HG03342 (cell line): ENCODE data around the gene NOL4L.
"Not testable (repeated sequence)": the region's sequence is repeated elsewhere in the genome, so short reads cannot be mapped to it uniquely, and the experiment has no call there.

Experiments used
- ATAC-seq: cut with Tn5 transposase; IDR thresholded peaks from one replicate; pipeline ENCODE4 v1.9.1; 2021; ENCODE audit warnings: mild to moderate bottlenecking, moderate library complexity; ENCODE audit not compliant: unreplicated experiment

Gene NOL4L

GRCh38 chr20:32596681-32597252 lies 11.6 kb upstream of the NOL4L start:
- no peak for ATAC-seq

- no peak for ATAC-seq
Observed at GRCh38 chr20:32595143-32595542, 10.0 kb upstream of the NOL4L start.

- ATAC-seq: not testable (repeated sequence)
Observed at GRCh38 chr20:32594669-32595068, 9.5 kb upstream of the NOL4L start.

- ATAC-seq: no peak
Observed at GRCh38 chr20:32594204-32594603, 9.1 kb upstream of the NOL4L start.

GRCh38 chr20:32592616-32593015 lies 7.5 kb upstream of the NOL4L start:
- not testable (repeated sequence) for ATAC-seq

GRCh38 chr20:32592022-32592421 lies 6.9 kb upstream of the NOL4L start:
- ATAC-seq: no peak

GRCh38 chr20:32589769-32590168 lies 4.6 kb upstream of the NOL4L start:
- ATAC-seq: no peak

GRCh38 chr20:32589256-32589655 lies 4.1 kb upstream of the NOL4L start:
- no peak for ATAC-seq

- no peak for ATAC-seq
Observed at GRCh38 chr20:32588040-32588439, 2.9 kb upstream of the NOL4L start.

- ATAC-seq: no peak
Observed at GRCh38 chr20:32586291-32586690, 1.2 kb upstream of the NOL4L start.

- no peak for ATAC-seq
Observed at GRCh38 chr20:32585586-32586127, 524 bp upstream of the NOL4L start.

- ATAC-seq: no peak
Observed at GRCh38 chr20:32583581-32584070, 1.5 kb downstream of the NOL4L start.

- ATAC-seq: no peak
Observed at GRCh38 chr20:32582659-32583580, 2.2 kb downstream of the NOL4L start.

GRCh38 chr20:32581839-32582658 lies 3.1 kb downstream of the NOL4L start:
- ATAC-seq: no peak

- ATAC-seq: no peak
Observed at GRCh38 chr20:32580970-32581838, 3.9 kb downstream of the NOL4L start.

GRCh38 chr20:32580219-32580969 lies 4.7 kb downstream of the NOL4L start:
- ATAC-seq: no peak

GRCh38 chr20:32578840-32579390 lies 6.2 kb downstream of the NOL4L start:
- ATAC-seq: no peak

- ATAC-seq: not testable (repeated sequence)
Observed at GRCh38 chr20:32578062-32578461, 7.1 kb downstream of the NOL4L start.

- no peak for ATAC-seq
Observed at GRCh38 chr20:32577657-32578056, 7.5 kb downstream of the NOL4L start.
